Hepatocyte (in vitro differentiated cells): ENCODE data around the gene CTBP1.

ENCODE experiments used
- CTCF ChIP-seq: fragments of 200-600 bp; sonication (generic); IDR thresholded peaks from 2 replicates; pipeline ENCODE4 v1.5.1; 2016; ENCODE audit warnings: antibody characterized with exemption, mild to moderate bottlenecking; ENCODE audit not compliant: poor library complexity
- EZH2 ChIP-seq: fragments of 200-600 bp; sonication (generic); IDR thresholded peaks from 2 replicates; pipeline ENCODE4 v1.6.1; 2016; ENCODE audit warnings: antibody characterized with exemption, mild to moderate bottlenecking, borderline replicate concordance

- TF ChIP-seq CTCF (no peak), EZH2 (no peak)
Measured at GRCh38 chr4:1240721-1241465, 8.0 kb downstream of the CTBP1 start.
